Endothelial cell (in vitro differentiated cells): ENCODE results near the gene LYPD5. TPM values are rescaled to one million over a fixed set of nuclear protein-coding genes. Genes with fewer than 3 reads are reported as not detected.
A peak's percentile ranks its signal among the peaks of the same experiment; 100 is the strongest.

Source experiments
- DNase-seq: peaks from one replicate; pipeline ENCODE4 v3.0.0; 2021; ENCODE audit warnings: low spot score
- H3K27ac Mint-ChIP-seq: one replicate; pipeline ENCODE4 v1.8.0; 2021; ENCODE audit warnings: mixed read lengths, inconsistent platforms; ENCODE audit not compliant: unreplicated experiment
- H3K27me3 Mint-ChIP-seq: one replicate; pipeline ENCODE4 v1.8.0; 2021; ENCODE audit warnings: mild to moderate bottlenecking, moderate library complexity, mixed read lengths, inconsistent platforms; ENCODE audit not compliant: unreplicated experiment
- H3K36me3 Mint-ChIP-seq: one replicate; pipeline ENCODE4 v1.8.0; 2021; ENCODE audit warnings: mild to moderate bottlenecking, low read depth, mixed read lengths, inconsistent platforms; ENCODE audit not compliant: unreplicated experiment
- H3K4me1 Mint-ChIP-seq: one replicate; pipeline ENCODE4 v1.8.0; 2021; ENCODE audit warnings: mild to moderate bottlenecking, mixed read lengths, inconsistent platforms; ENCODE audit not compliant: unreplicated experiment
- H3K4me3 Mint-ChIP-seq: one replicate; pipeline ENCODE4 v1.8.0; 2021; ENCODE audit warnings: mild to moderate bottlenecking, mixed read lengths, inconsistent platforms; ENCODE audit not compliant: unreplicated experiment
- H3K9me3 Mint-ChIP-seq: one replicate; pipeline ENCODE4 v1.8.0; 2021; ENCODE audit warnings: mixed read lengths, inconsistent platforms; ENCODE audit not compliant: unreplicated experiment
- CTCF ChIP-seq: fragments of 200-600 bp; sonication (generic); IDR thresholded peaks from one replicate; pipeline ENCODE4 v1.5.0; 2021; ENCODE audit warnings: antibody characterized with exemption; ENCODE audit not compliant: unreplicated experiment
- total RNA-seq: library from RNA; stranded (reverse); fragmentation: NEBNext Ultra II Directional; extraction: Animal tissue kit (Norgen Biotek cat#: 25700); gene quantifications from one replicate; pipeline ENCODE4 v1.2.1, GENCODE V29; 2021; ENCODE audit not compliant: unreplicated experiment

Gene LYPD5
- total RNA-seq, 1 donor from 2014 or later: not detected

- H3K27me3 Mint-ChIP-seq: peaks cover 38% of the 10 kb centered on the region
- no peak overlapping the region for H3K27ac Mint-ChIP-seq
These were observed 28.5 kb downstream of the LYPD5 start for GRCh38 chr19:43773725-43774102.

GRCh38 chr19:43769256-43769655 lies 33.0 kb downstream of the LYPD5 start:
- no peak overlapping the region for H3K4me3 Mint-ChIP-seq
- peaks cover 32% of the 10 kb centered on the region for H3K27me3 Mint-ChIP-seq
- H3K27ac Mint-ChIP-seq: no peak overlapping the region
- no peaks in the 10 kb centered on the region for H3K4me1 Mint-ChIP-seq
- TF ChIP-seq CTCF: no peak
- H3K36me3 Mint-ChIP-seq: peaks cover 5% of the 10 kb centered on the region
- no peaks in the 10 kb centered on the region for H3K9me3 Mint-ChIP-seq
- no peak for DNase-seq

More at GRCh38 chr19:43773725-43774102, 28.5 kb downstream of the LYPD5 start:
- no peaks in the 10 kb centered on the region for H3K9me3 Mint-ChIP-seq
- H3K36me3 Mint-ChIP-seq: peaks cover 5% of the 10 kb centered on the region
- peak overlapping the region; percentile 59 for H3K4me3 Mint-ChIP-seq
- H3K4me1 Mint-ChIP-seq: peaks cover 17% of the 10 kb centered on the region
- no peak for TF ChIP-seq CTCF
- DNase-seq: no peak

GRCh38 chr19:43768273-43769050 lies 33.8 kb downstream of the LYPD5 start:
- no peak for DNase-seq
- Mint-ChIP-seq H3K4me3 (peak overlapping the region; percentile 50), H3K27me3 (peaks cover 27% of the 10 kb centered on the region), H3K4me1 (no peaks in the 10 kb centered on the region), H3K9me3 (no peaks in the 10 kb centered on the region), H3K27ac (no peak overlapping the region), H3K36me3 (peaks cover 5% of the 10 kb centered on the region)
- no peak for TF ChIP-seq CTCF

- no peak overlapping the region for H3K27ac Mint-ChIP-seq
- peaks cover 21% of the 10 kb centered on the region for H3K27me3 Mint-ChIP-seq
- H3K9me3 Mint-ChIP-seq: no peaks in the 10 kb centered on the region
- no peak overlapping the region for H3K4me3 Mint-ChIP-seq
- DNase-seq: no peak
- no peaks in the 10 kb centered on the region for H3K4me1 Mint-ChIP-seq
- TF ChIP-seq CTCF: no peak
- H3K36me3 Mint-ChIP-seq: peaks cover 2% of the 10 kb centered on the region
These were observed 34.4 kb downstream of the LYPD5 start for GRCh38 chr19:43767818-43768217.

- TF ChIP-seq CTCF: no peak
- DNase-seq: no peak
- Mint-ChIP-seq H3K4me3 (no peak overlapping the region), H3K9me3 (no peaks in the 10 kb centered on the region), H3K27me3 (peaks cover 16% of the 10 kb centered on the region), H3K4me1 (no peaks in the 10 kb centered on the region), H3K36me3 (no peaks in the 10 kb centered on the region), H3K27ac (no peak overlapping the region)
These were observed 34.9 kb downstream of the LYPD5 start for GRCh38 chr19:43767316-43767715.
